ENCODE results near the gene NME1.

DNA sequence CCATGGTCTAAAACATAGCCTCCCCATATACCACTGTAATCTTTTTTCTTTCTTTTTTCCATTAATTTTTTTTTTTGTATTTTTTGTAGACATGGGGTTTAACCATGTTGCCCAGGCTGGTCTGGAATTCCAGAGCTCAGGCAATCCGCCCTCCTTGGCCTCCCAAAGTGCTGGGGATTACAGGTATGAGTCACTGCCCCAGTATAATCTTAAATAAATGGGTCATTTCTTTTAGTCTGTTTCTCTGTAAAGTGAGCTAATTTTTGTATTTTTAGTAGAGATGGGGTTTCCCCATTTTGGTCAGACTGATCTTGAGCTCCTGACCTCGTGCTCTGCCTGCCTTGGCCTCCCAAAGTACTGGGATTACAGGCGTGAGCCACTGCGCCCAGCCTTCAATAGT is 5.7 kb upstream of the NME1 start:
- TF ChIP-seq, protein P1, sequence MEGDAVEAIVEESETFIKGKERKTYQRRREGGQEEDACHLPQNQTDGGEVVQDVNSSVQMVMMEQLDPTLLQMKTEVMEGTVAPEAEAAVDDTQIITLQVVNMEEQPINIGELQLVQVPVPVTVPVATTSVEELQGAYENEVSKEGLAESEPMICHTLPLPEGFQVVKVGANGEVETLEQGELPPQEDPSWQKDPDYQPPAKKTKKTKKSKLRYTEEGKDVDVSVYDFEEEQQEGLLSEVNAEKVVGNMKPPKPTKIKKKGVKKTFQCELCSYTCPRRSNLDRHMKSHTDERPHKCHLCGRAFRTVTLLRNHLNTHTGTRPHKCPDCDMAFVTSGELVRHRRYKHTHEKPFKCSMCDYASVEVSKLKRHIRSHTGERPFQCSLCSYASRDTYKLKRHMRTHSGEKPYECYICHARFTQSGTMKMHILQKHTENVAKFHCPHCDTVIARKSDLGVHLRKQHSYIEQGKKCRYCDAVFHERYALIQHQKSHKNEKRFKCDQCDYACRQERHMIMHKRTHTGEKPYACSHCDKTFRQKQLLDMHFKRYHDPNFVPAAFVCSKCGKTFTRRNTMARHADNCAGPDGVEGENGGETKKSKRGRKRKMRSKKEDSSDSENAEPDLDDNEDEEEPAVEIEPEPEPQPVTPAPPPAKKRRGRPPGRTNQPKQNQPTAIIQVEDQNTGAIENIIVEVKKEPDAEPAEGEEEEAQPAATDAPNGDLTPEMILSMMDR (IDR thresholded peaks at IDR 0.05) = no peak
- TF ChIP-seq, protein P2, sequence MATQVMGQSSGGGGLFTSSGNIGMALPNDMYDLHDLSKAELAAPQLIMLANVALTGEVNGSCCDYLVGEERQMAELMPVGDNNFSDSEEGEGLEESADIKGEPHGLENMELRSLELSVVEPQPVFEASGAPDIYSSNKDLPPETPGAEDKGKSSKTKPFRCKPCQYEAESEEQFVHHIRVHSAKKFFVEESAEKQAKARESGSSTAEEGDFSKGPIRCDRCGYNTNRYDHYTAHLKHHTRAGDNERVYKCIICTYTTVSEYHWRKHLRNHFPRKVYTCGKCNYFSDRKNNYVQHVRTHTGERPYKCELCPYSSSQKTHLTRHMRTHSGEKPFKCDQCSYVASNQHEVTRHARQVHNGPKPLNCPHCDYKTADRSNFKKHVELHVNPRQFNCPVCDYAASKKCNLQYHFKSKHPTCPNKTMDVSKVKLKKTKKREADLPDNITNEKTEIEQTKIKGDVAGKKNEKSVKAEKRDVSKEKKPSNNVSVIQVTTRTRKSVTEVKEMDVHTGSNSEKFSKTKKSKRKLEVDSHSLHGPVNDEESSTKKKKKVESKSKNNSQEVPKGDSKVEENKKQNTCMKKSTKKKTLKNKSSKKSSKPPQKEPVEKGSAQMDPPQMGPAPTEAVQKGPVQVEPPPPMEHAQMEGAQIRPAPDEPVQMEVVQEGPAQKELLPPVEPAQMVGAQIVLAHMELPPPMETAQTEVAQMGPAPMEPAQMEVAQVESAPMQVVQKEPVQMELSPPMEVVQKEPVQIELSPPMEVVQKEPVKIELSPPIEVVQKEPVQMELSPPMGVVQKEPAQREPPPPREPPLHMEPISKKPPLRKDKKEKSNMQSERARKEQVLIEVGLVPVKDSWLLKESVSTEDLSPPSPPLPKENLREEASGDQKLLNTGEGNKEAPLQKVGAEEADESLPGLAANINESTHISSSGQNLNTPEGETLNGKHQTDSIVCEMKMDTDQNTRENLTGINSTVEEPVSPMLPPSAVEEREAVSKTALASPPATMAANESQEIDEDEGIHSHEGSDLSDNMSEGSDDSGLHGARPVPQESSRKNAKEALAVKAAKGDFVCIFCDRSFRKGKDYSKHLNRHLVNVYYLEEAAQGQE (IDR thresholded peaks at IDR 0.05; ENCODE audit: insufficient read depth in 1 of 2, low read depth in 2 of 2, low read length in 1 of 2) = no peak
- TF ChIP-seq POLR2AphosphoS5 (IDR thresholded peaks at IDR 0.05; ENCODE audit: low read depth, low read length) = no peak

All from Panc1 (cell line).